Neutrophil (primary cell): ENCODE results near the gene RGS10.

Experiments
- H3K27ac ChIP-seq: fragments of 200-600 bp; sonication (generic); 2 replicates; pipeline ENCODE4 v1.5.1; 2016; ENCODE audit warnings: mild to moderate bottlenecking, moderate library complexity
- H3K27me3 ChIP-seq: fragments of 200-600 bp; sonication (generic); 2 replicates; pipeline ENCODE4 v1.6.0; 2016; ENCODE audit warnings: mild to moderate bottlenecking
- H3K36me3 ChIP-seq: fragments of 200-600 bp; sonication (generic); 2 replicates; pipeline ENCODE4 v1.5.1; 2017
- H3K4me1 ChIP-seq, 2 experiments: fragments of 200-600 bp in 1 of 2; sonication (generic) in 1 of 2; 1 replicate in 1 of 2; 2 replicates in 1 of 2; pipeline versions ENCODE4 v1.5.1 to v1.6.1; 2013 to 2016; ENCODE audit warnings: low read depth in 1 of 2, low read length in 1 of 2, mild to moderate bottlenecking in 1 of 2, moderate library complexity in 1 of 2; ENCODE audit not compliant: control insufficient read depth in 1 of 2, insufficient read depth in 1 of 2
- H3K4me3 ChIP-seq, 2 experiments: fragments of 200-600 bp in 1 of 2; sonication (generic) in 1 of 2; 1 replicate in 1 of 2; 2 replicates in 1 of 2; pipeline ENCODE4 v1.5.1; 2013 to 2016; ENCODE audit warnings: low read depth in 1 of 2, low read length in 1 of 2, mild to moderate bottlenecking in 1 of 2, moderate library complexity in 1 of 2
- H3K9me3 ChIP-seq: fragments of 200-600 bp; sonication (generic); 2 replicates; pipeline ENCODE4 v1.5.1; 2016
- CTCF ChIP-seq: fragments of 200-600 bp; sonication (generic); IDR thresholded peaks from 2 replicates; pipeline ENCODE4 v1.5.1; 2016; ENCODE audit warnings: antibody characterized with exemption

RGS10 gene

GRCh38 chr10:119461923-119462322, 80.6 kb downstream of the RGS10 start:
- no peaks in the 10 kb centered on the region for H3K9me3 ChIP-seq
- no peak for TF ChIP-seq CTCF
- H3K4me1 ChIP-seq: no peaks in the 10 kb centered on the region
- H3K27ac ChIP-seq: no peak overlapping the region
- no peaks in the 10 kb centered on the region for H3K36me3 ChIP-seq
- H3K4me3 ChIP-seq: no peak overlapping the region
- peaks cover 14% of the 10 kb centered on the region for H3K27me3 ChIP-seq

- H3K36me3 ChIP-seq: no peaks in the 10 kb centered on the region
- TF ChIP-seq CTCF: no peak
- H3K27ac ChIP-seq: no peak overlapping the region
Measured at GRCh38 chr10:119461380-119461779, 81.1 kb downstream of the RGS10 start.

GRCh38 chr10:119460369-119461195, 81.9 kb downstream of the RGS10 start:
- Histone ChIP-seq H3K4me1 (no peaks in the 10 kb centered on the region), H3K9me3 (no peaks in the 10 kb centered on the region), H3K27ac (no peak overlapping the region), H3K4me3 (no peak overlapping the region), H3K27me3 (peaks cover 1% of the 10 kb centered on the region), H3K36me3 (no peaks in the 10 kb centered on the region)
- TF ChIP-seq CTCF: no peak

More at GRCh38 chr10:119461380-119461779, 81.1 kb downstream of the RGS10 start:
- Histone ChIP-seq H3K4me1 (no peaks in the 10 kb centered on the region), H3K4me3 (no peak overlapping the region), H3K9me3 (no peaks in the 10 kb centered on the region), H3K27me3 (peaks cover 9% of the 10 kb centered on the region)

GRCh38 chr10:119459681-119460340, 82.7 kb downstream of the RGS10 start:
- no peak overlapping the region for H3K4me3 ChIP-seq
- no peak overlapping the region for H3K27ac ChIP-seq
- H3K4me1 ChIP-seq: no peaks in the 10 kb centered on the region
- no peaks in the 10 kb centered on the region for H3K27me3 ChIP-seq
- TF ChIP-seq CTCF: no peak
- H3K36me3 ChIP-seq: peaks cover 3% of the 10 kb centered on the region
- no peaks in the 10 kb centered on the region for H3K9me3 ChIP-seq

- no peak overlapping the region for H3K4me3 ChIP-seq
- no peaks in the 10 kb centered on the region for H3K27me3 ChIP-seq
- no peak for TF ChIP-seq CTCF
- H3K36me3 ChIP-seq: peaks cover 20% of the 10 kb centered on the region
- no peaks in the 10 kb centered on the region for H3K4me1 ChIP-seq
- H3K27ac ChIP-seq: no peak overlapping the region
- H3K9me3 ChIP-seq: no peaks in the 10 kb centered on the region
Measured at GRCh38 chr10:119457966-119458766, 84.4 kb downstream of the RGS10 start.
